ENCODE results near the gene STXBP5L.

GRCh38 chr3:121295452-121295851 is 387.4 kb downstream of the STXBP5L start:
- TF ChIP-seq SNAI2 (CRISPR knock-in tag; IDR thresholded peaks at IDR 0.05) (no peak), CREB5 (CRISPR knock-in tag; IDR thresholded peaks at IDR 0.05; ENCODE audit: low read depth) (no peak), ARNTL (CRISPR knock-in tag; IDR thresholded peaks at IDR 0.05; ENCODE audit: borderline replicate concordance, low read depth) (no peak), ZFP30 (CRISPR knock-in tag; IDR thresholded peaks at IDR 0.05) (no peak), ZFP3 (CRISPR knock-in tag; IDR thresholded peaks at IDR 0.05) (no peak)

All from SK-N-SH treated with all-trans-retinoic acid at 6 μM for 48 hours (cell line).